ENCODE results near the gene TBC1D14.

DNA sequence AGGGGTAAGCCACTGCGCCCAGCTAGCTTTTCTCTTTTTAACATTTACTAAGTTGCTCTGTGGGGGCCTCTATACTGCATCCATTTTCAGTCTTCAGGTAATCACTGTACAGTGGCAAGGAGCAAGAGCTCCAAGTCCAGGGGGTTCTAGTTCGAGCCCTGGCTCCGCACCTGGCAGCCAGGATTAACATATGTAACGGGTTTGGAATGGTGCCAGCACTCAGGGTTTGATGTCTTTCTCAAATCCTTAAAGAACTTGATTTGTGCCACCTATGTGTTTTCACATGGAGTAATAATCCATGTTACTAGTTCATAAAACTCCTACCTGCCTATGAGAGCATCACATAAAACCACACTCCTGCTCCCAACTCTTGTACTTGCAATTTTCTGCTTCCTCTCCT, 153.7 kb downstream of the TBC1D14 start:
- TF ChIP-seq, protein P1, sequence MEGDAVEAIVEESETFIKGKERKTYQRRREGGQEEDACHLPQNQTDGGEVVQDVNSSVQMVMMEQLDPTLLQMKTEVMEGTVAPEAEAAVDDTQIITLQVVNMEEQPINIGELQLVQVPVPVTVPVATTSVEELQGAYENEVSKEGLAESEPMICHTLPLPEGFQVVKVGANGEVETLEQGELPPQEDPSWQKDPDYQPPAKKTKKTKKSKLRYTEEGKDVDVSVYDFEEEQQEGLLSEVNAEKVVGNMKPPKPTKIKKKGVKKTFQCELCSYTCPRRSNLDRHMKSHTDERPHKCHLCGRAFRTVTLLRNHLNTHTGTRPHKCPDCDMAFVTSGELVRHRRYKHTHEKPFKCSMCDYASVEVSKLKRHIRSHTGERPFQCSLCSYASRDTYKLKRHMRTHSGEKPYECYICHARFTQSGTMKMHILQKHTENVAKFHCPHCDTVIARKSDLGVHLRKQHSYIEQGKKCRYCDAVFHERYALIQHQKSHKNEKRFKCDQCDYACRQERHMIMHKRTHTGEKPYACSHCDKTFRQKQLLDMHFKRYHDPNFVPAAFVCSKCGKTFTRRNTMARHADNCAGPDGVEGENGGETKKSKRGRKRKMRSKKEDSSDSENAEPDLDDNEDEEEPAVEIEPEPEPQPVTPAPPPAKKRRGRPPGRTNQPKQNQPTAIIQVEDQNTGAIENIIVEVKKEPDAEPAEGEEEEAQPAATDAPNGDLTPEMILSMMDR (IDR thresholded peaks at IDR 0.05), result no peak
- TF ChIP-seq POLR2AphosphoS5 (IDR thresholded peaks at IDR 0.05; ENCODE audit: low read depth, low read length), result no peak
- no peak for TF ChIP-seq SIN3A (IDR thresholded peaks at IDR 0.05; ENCODE audit: borderline replicate concordance, insufficient read depth, low read depth, low read length)
- TF ChIP-seq, protein P2, sequence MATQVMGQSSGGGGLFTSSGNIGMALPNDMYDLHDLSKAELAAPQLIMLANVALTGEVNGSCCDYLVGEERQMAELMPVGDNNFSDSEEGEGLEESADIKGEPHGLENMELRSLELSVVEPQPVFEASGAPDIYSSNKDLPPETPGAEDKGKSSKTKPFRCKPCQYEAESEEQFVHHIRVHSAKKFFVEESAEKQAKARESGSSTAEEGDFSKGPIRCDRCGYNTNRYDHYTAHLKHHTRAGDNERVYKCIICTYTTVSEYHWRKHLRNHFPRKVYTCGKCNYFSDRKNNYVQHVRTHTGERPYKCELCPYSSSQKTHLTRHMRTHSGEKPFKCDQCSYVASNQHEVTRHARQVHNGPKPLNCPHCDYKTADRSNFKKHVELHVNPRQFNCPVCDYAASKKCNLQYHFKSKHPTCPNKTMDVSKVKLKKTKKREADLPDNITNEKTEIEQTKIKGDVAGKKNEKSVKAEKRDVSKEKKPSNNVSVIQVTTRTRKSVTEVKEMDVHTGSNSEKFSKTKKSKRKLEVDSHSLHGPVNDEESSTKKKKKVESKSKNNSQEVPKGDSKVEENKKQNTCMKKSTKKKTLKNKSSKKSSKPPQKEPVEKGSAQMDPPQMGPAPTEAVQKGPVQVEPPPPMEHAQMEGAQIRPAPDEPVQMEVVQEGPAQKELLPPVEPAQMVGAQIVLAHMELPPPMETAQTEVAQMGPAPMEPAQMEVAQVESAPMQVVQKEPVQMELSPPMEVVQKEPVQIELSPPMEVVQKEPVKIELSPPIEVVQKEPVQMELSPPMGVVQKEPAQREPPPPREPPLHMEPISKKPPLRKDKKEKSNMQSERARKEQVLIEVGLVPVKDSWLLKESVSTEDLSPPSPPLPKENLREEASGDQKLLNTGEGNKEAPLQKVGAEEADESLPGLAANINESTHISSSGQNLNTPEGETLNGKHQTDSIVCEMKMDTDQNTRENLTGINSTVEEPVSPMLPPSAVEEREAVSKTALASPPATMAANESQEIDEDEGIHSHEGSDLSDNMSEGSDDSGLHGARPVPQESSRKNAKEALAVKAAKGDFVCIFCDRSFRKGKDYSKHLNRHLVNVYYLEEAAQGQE (IDR thresholded peaks at IDR 0.05; ENCODE audit: insufficient read depth in 1 of 2, low read depth in 2 of 2, low read length in 1 of 2), result no peak
- no peak for TF ChIP-seq TCF7L2 (IDR thresholded peaks at IDR 0.05; ENCODE audit: low read depth, low read length)
